SHP77 treated with DMSO at 0.1 percent for 48 hours (cell line): ENCODE measurements around the gene TMEM240.
"Not testable (repeated sequence)": the region's sequence is repeated elsewhere in the genome, so short reads cannot be mapped to it uniquely, and the experiment has no call there.

Experiments used
- DNase-seq: peaks from one replicate; lab custom pipeline; 2025; lab: John Stamatoyannopoulos, UW

TMEM240 gene

DNA sequence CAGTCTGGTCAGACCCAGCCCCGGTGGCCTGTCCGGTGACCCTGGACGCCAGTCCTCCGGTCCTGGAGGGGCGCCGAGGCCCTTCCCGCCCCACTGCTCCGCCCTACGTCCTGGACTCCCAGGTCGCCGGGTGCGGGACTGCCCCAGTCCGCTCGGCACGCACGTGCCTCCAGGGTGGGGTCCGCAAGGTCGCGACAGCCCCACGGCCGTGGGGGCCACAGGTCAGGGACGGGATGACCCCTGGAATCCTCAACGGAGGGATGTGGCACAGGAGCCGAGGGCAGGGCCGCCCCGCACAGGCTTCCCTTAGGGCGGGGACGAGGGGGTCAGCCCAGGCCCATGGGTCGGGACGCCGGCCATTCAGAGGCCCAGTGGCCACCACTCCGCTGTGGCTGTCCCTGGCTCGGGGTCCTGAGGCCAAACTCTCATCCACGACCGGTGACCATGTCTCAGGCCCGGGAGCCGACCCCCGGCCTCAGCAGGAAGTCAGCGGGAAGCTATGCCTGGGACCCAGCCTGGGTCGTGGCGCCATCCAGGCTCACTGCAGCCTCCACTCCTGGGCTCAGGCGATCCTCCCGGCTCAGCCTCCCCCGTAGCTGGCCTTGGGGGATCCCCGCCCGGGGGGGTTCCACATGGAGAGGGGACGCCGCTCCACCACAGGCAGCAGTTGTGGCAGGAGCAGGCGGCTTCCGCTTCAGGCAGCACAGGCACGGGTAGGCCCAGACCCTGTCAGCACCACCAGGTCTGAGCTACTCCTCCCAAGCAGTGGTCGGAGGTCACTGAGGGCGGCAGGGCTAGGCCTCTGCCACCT is 599 bp upstream of the TMEM240 start:
- DNase-seq, result no peak

DNA sequence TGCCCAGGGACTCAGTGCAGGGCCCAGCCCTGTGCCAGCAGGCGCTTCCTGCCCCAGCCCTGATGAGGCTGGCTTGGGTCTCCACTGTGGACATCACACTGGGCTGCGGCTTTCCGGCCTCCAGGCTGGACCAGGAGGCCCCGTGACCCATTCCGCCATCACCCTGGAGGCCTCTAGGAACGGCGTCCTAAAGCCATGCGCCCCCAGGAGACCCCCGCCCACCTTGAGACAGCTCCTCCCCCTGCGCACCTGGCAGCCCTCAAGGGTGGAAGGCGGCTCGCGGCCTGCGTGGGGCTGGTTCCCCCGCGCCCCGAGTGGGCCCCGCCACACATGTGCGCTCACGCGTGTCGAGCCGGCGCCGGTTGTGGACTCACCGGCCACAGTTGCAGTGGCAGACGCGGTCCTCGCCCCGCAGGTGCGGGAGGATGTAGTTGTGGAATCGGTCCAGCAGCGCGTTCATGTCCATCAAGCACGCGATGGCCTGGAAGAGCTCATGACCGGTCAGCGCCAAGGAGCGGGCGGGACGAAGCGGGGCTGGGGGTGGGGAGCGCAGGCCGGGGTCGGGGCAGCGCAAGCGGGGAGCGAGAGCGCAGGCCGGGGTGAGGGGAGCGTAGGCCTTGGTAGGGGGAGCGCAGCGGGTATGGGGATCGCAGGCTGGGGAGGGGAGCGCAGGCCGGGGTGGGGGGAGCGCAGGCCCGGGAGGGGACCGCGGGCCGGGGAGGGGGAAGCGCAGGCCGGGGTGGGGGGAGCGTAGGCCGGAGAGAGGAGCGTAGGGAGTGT is 924 bp downstream of the TMEM240 start:
- no peak for DNase-seq

DNA sequence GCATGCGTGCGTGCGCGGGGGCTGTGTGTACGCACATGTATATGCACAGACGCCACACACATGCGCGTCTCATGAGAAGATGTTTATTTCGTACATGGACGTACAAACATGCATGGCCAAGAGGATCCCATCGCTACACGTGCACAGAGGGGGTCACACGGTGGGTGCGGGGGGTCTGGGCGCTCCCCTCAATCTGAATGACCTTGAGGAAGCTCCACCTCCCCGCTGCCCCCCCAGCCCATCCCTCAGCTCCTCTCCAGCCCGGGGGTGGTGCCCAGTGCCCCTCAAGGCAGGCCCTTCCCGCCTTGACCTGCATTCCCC is 1.5 kb downstream of the TMEM240 start:
- DNase-seq, result no peak

DNA sequence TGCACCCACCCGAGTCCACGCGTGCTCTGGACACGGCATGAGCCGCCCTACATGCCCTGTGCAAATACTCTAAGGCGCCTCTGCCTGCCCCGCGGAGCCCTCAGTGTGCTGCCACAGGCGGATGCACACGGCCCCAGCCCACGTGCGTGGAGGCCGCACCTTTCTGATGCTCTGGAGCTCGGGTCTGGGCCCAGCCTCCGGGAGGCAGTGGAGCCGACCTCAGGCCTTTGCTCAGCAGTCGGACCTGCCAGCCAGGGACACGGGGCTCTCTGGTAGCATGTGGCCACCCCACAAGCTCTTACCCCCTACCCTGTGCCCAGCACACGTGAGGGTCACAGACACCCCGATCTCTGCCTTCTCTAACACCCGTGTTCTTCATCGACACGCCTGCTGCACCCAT is 2.1 kb downstream of the TMEM240 start:
- DNase-seq, result no peak

DNA sequence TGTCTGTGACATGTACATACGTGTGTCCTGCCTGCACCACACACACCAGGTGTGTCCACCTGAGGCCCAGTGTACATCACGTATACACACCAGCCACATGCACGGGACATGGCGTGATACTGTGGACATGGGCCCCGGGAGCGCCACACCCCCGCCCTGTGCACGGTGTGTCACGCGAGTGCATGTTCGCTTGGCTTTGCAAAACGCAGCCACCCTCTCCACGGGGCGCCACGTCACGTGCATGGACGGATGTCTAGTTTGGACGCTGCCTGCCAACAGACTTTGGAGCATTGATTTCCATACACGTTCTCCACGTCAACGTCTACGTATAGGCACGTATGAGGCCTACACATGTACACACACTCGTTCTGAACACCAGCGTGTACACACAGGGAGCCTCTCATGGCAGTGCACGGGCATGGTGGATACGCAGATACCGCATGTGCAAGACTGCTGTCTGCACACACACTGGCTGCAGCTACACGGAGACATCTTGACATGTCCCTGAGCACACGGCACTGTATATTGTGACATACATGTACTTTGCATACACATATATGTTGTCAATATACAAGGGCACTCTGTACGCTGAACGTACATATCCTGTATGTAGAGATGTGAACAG is 2.7 kb downstream of the TMEM240 start:
- DNase-seq, result no peak

DNA sequence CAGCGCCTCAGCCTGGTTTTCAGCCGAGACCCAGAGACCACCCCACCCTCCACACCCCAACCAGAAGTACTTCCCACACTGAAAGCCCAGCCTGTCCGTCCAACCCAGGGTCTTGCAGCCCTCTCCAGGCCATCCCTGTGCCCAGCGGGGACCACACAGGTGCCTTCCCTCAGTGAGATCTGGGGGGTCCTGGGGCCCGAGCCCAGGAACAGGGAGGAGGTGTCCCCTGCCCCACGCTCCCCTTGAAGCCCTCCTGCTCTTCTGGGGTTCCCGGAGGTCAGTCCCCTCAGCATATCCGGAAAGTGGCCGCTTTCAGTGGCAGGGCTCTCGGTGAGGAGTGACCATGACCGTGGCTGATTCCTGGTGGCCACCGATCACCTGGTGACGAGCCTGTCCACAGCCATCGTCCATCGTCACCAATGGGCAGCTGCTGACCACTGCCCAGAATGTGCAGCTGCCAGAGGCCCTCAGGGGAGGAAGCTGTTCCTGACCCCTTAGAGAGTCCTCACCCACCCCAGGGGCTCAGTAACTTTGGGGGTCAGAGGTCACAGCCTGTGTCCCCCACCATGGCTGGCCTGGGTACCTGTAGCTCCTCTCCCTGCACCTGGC is 3.4 kb downstream of the TMEM240 start:
- DNase-seq, result no peak

DNA sequence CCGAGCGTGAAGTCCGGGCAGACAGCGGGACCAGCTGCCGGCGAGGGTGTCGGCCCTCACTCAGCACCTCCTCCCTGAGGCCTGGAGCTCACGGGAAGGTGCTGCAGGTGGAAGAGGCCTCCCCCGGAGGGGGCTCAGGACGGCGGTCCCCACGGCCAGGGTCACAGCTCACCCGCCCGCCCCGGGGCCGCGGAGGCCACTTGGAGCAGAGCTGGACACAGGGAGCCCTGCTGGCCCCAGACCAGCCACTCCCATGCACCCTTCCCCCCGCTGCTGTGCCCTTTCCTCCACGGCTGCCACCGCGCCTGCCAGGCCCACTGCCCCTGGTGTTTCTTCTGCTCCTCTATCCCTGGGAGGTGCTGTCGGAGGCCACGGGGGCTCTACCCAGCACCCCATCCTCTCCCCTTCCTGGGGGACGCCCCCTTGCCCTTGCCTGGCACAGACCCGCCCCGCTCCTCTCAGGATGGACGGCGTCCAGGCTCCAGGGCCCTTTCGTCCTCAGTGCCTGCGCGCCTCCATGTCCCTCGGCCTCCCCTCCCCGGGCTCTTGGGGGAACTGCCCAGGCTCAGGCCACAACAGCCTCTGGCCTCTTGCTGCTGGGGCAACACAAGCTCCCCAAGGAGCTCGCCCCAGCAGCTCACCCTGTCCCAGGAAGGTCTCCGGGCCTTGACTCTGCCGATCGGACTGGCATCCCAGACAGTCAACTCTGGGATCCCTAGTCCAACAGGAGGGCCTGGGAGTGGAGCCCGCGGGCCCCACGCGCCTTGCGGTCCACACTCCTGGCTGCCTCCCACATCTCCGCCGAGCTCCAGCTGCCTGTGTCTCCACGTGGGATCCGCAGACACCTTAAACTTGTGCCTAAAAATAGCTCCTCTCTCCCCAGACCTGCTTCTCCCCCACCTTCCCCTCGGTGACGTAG is 4.1 kb downstream of the TMEM240 start:
- DNase-seq, result no peak

DNA sequence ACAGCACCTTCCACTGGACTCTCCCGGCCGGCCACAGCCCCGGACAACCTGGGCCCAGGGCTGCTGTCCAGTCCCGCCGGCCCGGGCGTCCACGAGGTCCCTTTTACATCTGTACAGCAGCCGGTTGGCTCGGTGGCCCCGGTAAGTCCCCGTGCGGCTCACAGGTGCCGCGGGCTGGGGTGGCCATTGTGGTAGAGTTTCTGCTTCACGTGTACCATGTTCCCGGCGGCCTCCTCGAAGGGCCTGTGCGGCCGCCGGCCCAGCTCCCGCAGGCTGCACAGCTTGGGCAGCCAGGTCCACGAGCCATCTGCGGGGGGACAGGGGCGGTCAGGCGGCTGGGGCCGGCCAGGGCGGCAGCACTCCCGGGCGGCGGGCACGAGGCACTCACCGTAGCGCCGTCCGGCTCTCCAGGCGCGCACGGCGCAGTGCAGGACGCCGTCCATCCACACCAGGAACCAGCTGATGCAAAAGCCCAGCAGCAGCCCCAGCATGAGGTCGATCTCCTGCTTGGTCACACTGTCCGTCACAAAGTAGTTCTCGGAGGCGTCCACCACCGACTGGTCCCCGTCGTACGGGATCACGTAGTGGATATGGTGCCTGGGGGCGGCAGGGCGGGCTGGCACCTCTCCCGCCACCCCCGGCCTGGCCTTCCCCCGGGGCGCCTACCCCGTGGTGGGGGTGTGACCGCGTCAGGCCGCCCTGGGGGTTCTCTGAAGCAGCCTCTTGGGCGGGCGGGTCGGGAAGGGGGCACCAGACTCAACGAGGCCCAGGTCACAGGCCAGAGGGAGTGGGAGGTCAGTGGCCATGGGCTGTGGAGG is 5.0 kb downstream of the TMEM240 start:
- DNase-seq, result no peak

DNA sequence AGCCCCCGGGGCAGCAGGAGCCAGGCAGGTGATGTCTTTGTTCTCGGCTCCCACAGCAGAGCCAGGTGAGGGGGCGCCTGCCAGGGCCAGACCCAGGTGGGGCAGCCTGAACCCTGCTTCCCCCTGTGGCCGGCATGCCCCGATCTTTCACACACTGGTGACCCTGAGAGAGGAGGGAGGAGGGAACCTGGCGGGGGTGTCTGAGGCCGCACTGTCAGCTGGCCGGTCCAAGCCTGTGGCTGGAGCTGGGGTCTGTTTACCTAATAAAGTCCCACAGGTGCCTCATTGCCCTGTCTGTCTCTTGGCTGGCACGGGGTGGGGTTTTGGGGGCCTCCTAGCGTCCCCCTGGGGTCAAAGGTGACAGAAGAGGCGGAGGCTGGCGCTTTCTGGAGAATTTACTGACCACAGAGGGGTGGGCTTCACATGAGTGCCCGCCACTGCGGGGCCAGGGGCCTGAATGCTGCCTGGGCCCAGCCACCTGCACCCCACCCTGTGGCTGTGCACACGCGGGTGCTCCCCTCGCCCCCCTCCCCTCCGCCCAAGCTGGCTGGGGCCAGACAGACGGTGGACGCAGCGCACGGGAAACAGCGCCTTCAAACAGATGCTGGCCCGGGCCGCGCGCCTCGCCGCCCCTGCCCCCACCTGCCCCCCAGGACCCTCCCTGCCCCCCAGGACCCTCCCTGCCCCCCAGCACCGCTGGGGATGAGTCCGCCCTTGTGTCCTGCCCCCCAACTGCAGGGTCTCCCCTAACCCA is 5.8 kb downstream of the TMEM240 start:
- no peak for DNase-seq

DNA sequence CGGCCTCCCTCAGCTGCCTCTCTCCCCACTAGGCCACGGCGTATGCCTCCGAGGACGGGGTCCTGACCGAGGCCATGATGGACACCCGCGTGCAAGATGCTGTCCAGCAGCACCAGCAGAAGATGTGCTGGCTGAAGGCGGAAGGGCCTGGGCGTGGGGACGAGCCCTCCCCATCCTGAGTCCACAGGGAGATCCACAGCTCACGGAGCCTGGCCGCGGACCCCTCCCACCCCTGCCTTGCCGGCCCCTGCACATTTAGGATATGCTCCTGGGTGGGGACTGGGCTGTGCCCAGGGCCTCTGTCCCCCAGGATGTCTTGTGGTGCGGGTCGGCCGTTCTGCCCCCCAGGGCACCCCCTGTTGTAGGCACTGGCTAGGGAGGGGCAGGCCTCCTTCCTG is 6.5 kb downstream of the TMEM240 start:
- DNase-seq, result not testable (repeated sequence)

DNA sequence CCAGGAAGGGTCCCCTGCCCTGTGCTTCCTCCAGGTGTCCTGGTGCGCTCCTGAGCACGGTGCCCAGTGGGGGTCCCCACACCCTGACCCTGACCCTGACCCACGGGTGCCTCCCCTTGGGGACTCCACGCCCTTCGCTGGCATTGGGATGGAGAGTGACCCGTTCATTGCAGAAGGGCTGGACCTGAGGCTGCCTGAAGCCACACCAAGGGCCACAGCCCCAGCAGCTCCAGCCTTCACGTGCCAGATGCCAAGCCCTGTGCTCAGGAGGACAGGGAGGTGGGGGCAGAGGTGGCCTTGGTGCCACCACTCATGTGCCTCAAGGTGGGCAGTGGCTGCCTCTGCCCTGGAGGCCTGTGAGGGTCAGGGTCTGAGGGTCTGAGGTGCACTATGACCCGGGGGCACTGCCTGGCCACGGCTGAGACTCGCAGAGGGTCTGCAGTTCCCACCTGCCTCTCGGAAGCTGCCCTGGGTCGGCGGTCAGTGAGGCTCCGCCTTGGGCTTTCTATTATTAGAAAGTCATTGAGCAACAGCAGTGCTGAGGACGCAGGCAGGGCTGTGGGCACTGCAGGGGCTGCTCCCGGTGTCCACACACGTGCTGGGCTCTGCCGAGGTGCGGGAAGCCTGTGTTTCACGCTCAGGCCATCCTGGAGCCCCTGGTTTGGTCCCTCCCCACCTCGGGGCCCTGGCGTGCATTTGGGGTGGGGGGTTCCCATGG is 7.1 kb downstream of the TMEM240 start:
- DNase-seq, result not testable (repeated sequence)

DNA sequence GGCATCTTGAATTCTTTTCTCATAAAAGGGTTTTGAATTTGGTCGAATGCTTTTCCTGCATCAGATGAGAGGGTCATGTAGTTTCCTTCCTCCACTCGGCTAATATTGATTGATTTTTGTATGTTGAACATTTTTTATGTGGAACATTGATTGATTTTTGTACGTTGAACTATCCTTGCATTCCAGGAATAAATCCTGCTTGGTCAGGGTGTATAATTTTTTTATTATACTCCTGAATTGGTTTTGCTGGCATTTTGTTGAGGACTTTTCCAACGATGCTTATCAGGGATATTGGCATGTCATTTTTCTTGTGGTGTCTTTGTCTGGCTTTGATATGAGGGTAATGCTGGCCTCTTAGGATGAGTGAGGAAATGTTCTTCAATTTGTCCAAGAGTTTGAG is 8.5 kb downstream of the TMEM240 start:
- DNase-seq, result no peak

DNA sequence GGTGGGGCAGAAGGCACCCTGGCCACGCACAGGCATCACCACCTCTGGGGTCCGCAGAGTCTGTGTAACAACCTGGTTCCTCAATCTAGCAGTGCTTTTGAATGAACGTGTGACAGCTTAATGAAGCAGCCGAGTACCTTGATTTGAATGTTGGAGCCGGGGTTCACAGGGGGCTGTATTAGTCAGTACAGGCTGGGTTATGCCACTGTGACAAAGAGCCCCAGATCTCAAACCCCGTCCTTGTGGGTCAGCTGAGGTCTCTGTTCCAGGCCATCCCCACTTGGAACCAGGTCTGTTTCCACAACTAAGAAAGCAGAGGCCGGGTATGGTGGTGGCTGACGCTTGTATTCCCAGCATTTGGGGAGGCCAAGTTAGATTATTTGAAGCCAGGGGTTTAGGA is 10.5 kb downstream of the TMEM240 start:
- DNase-seq, result no peak

DNA sequence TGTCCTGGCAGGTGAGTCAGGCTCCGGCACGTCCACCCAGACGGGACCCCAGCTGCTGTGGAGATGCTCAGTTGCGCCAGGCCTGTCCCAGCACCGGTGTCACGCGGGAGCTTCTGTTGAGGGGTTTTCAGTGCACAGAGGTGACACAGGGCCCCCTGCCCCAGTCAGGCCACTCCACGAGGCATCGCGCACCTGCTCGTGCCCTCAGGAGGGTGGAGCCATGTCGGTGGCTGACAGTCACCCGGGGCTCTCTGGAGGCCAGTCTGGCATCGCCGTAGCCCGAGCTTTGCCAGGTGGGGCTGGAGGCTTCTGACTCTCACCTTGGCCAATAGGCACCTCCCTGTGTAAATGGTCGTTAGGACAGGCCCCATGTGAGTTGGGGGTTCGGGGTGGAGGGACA is 11.1 kb downstream of the TMEM240 start:
- no peak for DNase-seq

DNA sequence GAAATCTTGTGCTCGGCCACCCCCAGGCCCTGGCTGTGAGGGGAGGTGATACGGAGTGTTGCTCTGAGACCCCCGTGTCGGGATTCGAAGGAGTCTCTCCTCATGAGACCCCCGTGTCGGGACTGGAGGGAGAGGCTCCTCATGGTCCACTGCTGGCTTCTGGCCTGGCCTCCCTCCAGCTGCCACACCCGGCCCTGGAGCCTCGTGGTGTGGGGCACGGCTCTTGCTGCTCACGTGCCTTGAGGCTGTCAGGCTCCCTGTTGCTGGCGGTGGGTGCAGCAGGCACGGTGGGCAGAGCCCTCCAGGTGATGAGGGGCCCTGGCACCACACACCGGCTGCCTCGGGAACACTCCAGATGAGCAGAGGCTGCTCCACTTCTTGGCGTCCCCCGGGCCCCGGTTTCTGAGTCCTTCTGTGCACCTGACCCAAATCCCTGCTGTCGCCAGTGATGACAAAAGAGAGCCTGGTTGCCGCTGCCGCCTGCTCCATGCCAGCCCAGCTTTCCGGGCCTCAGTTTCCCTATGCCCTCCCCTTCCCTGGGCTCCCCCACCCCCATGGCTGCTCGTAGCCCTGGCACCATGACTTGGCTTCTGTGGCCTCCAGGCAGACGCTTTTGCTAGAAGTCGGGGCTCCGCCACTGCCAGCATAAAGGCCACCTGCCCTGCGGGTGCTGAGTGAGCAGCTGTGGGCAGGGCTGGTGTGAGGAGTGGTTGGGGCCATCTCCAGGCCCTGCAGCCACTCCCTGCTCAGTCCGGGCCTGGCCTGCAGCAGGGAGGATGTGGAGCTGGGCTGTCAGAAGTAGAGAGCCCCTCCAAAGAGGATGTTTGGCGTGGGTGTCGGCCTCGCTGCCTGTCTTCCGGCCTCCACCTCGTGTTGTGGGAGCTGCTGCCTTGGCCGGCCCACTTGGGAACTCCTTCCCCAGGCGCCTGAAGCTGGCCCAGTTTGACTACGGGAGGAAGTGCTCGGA is 11.8 kb downstream of the TMEM240 start:
- no peak for DNase-seq

DNA sequence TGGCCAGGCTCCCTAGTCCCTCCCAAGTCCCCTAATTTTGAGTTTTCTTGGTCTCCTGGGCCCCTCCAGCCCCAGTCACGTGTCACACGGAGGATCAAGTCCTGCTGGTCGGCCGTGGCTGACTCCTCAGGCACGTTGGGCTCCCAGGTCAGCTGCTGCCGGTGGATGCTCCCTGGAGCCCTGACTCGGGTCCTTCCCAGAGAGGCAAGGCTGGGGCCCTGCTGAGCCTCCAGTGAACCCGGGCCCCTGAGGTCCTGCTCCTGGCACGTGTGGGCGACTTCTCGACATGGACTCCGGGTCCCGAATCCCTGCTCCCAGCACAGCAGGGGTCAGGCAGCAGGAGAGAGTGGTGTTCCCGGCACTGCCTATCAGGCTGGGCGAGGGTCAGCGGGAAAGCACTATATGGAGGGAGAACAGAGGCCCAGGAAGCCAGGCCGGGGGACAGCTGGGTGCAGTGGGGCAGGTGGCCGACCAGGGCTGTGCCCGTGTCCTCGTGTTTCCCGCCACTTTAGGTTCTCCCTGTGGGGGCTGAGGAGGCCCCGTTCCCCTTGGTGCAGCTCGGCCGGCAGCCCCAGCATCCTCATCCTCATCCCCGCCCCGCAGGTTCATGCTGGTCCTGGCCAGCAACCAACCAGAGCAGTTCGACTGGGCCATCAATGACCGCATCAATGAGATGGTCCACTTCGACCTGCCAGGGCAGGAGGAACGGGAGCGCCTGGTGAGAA is 13.2 kb downstream of the TMEM240 start:
- DNase-seq, result no peak

DNA sequence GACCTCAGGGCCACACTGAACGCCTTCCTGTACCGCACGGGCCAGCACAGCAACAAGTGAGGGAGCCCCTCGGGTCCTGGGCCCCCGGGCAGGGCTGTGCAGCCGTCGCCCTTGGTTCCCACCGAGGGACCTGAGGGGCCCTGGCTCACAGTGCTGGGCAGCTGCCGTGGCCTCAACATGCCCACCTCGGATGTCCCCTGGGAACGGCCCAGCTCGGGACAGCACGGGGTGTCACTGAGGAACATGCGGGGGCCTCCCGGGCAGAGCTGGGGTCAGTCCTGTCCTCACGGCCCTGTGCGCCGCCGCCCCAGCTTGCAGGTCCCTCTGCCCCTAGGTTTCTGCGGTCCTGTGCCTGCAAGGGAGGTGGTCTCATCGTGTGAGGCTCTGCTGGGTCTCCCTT is 13.9 kb downstream of the TMEM240 start:
- DNase-seq, result not testable (repeated sequence)
